GM10847 (cell line): ENCODE measurements around the gene SYT7.

Source experiments
- POLR2A ChIP-seq: IDR thresholded peaks from 2 replicates; pipeline ENCODE4 v1.6.1; 2011; ENCODE audit not compliant: insufficient read length; ENCODE audit errors: extremely low read depth

SYT7 gene

GRCh38 chr11:61596990-61597389, 16.1 kb upstream of the SYT7 start:
- TF ChIP-seq POLR2A: no peak

GRCh38 chr11:61596542-61596941, 15.7 kb upstream of the SYT7 start:
- TF ChIP-seq POLR2A: no peak

DNA sequence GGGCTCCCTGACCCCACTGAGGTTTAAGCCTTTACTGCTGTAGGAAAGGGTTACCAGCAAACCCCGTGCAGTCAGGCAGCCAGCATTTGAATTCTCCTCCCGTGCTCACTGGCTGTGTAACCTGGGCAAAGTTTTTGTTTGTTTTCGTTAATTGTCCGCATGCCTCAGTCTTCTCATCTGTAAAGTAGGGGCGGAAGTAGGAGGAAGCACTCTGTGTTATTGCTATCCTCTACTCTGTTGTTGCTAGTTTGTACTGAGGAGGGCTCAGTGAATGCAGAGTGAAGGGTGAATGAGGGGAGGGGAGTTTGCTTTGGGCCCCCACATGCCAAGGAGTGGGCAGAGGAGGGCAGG, 14.0 kb upstream of the SYT7 start:
- TF ChIP-seq POLR2A: no peak

DNA sequence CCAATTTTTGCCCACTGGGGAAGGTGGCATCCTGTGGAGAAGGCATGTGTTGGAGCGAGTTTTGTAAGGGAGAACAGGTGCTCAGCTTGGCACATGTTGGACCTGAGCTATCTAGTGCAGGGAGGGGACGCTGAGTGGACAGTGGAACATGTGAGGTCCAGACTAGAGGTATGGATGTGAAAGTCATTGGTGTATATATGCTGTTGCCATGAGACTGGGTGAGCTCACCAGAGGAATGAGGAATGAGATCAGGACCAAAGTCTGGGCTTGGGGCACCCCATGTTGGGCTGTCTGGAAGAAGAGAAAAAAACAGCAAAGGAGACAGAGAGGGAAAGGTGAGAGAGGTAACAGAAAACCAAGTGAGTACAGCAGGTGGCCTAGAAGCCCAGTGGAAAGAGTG, 12.3 kb upstream of the SYT7 start:
- TF ChIP-seq POLR2A: no peak

DNA sequence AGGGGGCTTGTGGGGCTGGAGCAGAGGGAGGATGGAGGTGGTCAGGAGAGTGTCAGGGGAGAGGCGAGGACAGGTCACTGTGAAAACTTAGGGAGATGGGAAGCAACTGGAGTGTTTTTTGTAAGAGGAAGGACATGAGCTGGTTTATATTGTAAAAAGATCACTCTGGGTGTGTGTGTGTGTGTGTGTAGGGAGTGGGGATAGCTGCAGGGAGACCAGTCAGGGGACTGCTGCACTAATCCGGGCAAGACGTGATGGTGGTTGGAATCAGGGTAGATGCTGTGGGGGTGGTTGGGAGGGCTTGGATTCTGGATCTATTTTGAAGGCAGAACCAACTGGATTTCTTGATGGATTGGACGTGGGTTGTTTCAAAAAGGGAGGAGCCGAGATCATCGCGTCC, 11.3 kb upstream of the SYT7 start:
- no peak for TF ChIP-seq POLR2A

DNA sequence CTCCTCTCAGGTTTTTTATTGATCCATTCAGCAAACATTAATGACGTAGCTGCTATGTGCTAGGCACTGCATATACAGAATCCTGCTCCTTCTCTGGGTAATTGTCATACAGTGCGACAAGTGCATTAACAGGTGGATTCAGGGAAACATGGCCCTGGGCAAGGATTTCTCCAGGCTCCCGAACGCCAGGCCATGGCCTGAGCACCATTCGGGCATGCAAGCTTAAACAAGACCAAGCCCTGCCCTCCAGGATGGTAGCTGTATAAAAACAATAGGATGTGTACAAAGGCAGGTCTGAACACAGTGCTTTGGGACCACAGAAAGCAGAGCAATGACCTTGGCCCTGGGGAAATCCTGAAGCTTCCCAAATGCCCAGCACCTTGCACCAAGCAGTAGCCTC, 9.1 kb upstream of the SYT7 start:
- no peak for TF ChIP-seq POLR2A

DNA sequence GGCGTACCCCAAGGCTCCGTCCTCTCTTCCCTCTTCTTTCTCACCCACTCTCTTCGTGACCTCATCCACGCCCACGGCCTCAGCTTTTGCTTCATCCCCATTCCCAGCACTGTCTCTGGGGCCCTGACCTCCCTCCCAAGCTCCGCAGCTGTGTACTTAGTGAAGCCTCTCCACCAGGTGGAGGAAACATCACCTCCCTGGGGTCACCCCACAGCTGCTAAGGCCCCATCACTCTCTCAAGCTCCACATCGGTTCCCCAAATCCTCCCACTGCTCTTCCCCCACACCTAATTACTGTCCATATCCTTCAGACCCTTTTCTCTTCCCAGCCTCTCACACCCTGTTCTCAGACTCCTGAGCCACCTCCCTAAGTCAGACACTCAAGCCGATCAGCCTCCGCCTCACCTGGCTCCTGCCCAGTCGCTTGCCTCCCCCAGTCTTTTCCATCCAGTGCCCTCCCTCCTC, 7.9 kb upstream of the SYT7 start:
- no peak for TF ChIP-seq POLR2A

DNA sequence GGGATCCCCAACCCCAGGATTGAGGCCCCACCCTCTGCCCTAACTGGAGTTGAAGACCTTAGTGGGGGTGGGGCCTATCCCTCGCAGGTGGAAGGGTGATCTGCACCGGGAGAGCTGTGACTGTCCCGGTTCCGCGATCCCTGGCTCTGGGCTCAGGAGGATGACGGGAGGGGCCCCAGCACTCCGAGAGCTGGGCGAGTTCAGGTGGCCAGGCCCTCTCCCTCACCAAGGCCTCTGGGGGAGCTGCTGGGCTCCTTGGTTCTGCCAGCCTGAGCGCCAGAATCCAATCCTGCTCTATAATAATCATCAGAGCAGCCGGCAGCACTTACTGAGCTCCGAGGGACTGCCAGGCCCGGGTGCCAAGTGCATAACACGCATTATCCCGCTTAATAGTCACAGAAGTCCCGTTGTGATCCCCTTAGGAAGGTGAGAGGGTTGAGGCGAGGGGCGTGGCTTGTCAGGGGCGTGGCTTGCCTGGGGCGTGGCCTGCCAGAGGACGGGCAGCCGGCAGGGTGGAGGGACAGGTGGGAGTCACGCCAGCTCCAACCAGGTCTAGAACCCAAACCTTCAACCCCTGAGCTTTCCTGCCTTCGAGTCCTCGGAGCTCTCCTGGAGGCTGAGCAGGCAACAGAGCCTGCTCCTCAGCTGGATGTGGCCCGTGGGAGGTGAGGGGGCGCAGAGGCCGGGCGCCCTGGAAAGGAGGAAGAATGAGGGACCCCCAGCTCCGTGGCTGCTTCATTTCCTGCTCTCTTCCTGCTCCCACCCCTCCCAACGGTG, 7.3 kb upstream of the SYT7 start:
- TF ChIP-seq POLR2A: no peak

DNA sequence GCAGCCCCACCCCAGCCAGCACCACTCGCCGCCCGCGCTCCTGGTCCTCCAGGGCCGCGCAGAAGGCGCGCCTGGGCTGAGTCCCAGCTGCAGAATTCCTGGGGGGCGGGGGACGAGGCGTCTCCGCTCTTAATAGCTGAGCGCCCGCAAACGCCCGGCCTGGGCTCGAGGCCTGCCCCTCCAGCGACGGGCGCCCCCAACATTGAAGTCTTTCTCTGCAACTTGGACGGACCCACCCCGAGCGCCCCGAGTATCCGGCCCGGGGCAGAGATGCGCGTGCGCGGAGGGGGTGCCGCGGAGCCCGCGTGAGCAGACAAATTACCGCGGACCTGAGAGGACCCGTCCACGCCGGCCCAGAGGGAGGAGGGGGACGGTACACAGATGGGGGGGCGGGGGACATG, 6.7 kb upstream of the SYT7 start:
- TF ChIP-seq POLR2A: no peak

DNA sequence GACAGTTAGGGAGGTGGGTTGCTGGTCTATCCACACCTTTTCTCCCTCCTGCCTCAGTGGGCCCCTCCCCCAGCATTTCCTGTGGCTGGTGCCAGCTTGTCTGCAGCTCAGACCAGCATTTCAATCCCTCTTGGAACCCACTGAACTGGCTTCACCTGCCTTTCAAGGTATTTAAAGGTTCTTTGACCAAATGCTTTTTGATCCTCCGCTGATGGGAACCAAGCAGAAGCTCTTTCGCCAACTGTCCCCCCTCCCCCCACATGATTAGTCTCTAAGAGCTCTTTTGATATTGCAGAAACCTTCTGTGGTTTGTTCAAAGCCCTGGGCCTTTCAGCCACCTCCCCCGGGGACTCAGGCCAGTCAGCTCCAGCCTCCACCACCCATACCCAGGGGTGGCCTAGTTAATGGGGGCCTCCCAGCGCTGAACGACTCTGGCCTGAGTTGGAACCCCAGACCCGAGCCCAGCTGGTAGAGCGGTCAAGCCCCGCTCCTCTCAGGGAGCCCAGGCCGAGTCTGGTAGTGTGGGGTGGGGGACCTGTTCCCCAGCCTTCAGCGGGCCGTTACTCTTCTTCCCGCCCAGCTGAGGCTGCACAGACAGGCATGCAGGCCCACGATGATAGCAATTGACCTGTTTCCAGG, 6.0 kb upstream of the SYT7 start:
- no peak for TF ChIP-seq POLR2A

- TF ChIP-seq POLR2A: no peak
These were observed 4.2 kb upstream of the SYT7 start for GRCh38 chr11:61585115-61585514.

- TF ChIP-seq POLR2A: no peak
These were observed 1.1 kb upstream of the SYT7 start for GRCh38 chr11:61581931-61582330.

DNA sequence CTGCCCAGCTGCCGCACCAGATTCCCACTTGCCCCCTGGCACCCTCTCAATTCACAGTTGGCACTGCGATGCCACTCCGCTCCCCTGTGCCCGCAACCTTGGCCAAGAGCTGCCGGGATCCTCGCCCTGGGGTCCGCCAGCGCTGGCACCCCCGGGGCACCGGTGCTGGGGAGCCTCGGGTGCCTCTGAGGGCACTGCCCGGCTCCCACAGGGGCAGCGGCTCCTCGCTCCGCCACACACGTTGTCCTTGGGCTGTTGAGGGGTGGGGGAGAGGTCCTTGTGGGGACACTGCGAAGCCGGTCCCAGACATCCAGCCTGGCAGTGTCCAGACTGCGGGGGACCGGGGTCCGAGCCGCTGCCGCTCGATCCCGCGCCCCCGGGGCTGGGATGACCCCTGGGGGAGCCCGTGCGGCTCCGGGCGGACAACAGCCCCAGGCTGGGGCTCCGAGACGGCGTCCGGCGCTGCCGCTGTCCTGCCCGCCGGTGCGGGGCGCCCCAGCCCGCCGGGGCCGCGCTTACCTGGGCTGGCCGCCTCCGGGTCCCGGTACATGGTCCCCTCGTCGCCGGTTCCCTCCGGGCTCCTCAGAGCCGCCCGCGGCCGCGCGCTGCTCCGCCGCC, 496 bp downstream of the SYT7 start:
- TF ChIP-seq POLR2A: no peak

GRCh38 chr11:61579676-61580270, 1.1 kb downstream of the SYT7 start:
- no peak for TF ChIP-seq POLR2A

DNA sequence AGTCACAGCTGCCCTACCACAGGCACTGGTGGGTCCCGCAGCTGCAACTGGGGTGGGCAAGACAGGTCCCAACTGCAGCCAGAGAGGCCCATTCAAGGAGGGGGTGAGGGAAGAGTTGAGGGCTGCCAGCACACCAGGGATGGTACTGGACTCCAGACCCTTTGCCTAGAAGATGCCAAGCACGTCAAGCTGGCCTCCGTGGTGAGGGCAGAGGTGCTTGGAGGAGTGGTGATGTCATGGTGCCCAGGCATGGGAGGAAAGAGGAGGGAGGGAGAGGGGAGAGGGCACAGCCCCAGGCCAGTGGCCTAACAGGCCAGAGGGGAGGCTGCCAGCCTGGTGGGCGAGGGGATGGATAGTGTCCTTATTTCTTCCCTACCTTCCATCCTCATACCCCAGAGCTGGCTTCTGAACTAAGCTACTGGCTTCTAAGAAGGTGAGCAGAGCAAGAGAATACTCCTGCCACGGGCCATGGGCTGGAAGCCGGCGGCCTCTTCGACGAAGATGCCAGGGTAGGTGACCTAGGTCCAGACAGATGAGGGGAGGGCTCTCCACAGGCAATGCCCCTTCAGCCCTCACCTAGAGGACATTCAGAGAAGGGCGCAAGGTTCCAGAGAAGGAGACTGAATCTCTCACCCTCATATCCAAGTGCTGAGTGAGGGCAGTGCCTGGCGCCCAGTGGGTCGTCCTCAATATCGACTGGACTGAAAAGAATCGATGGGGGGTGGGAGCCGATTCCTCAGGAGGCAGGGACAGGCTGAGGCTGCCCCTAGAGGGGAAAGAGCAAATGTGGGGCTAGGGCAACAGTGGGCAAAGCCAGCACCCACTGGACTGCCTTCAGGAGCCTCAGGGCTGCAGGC, 1.8 kb downstream of the SYT7 start:
- TF ChIP-seq POLR2A: no peak

- TF ChIP-seq POLR2A: no peak
These were observed 3.3 kb downstream of the SYT7 start for GRCh38 chr11:61577383-61578118.
